Fibroblast of peridontal ligament (primary cell): ENCODE data around the gene SCUBE1.
"Not testable (repeated sequence)": the region's sequence is repeated elsewhere in the genome, so short reads cannot be mapped to it uniquely, and the experiment has no call there.

Source experiments
- DNase-seq: peaks from one replicate; pipeline ENCODE4 v3.0.0-alpha.2; 2010; ENCODE audit errors: extremely low read depth

SCUBE1 gene

GRCh38 chr22:43301866-43302265 lies 41.3 kb downstream of the SCUBE1 start:
- no peak for DNase-seq

GRCh38 chr22:43300891-43301676 lies 42.1 kb downstream of the SCUBE1 start:
- no peak for DNase-seq

GRCh38 chr22:43299736-43300135 lies 43.4 kb downstream of the SCUBE1 start:
- DNase-seq = no peak

GRCh38 chr22:43298062-43298801 lies 44.9 kb downstream of the SCUBE1 start:
- DNase-seq = peak; percentile 42

GRCh38 chr22:43297270-43298061 lies 45.7 kb downstream of the SCUBE1 start:
- DNase-seq = no peak

- no peak for DNase-seq
Observed at GRCh38 chr22:43296276-43296902, 46.8 kb downstream of the SCUBE1 start.

- no peak for DNase-seq
Observed at GRCh38 chr22:43295660-43296059, 47.5 kb downstream of the SCUBE1 start.

GRCh38 chr22:43295173-43295572 lies 48.0 kb downstream of the SCUBE1 start:
- DNase-seq = no peak

- DNase-seq = no peak
Observed at GRCh38 chr22:43293655-43294392, 49.3 kb downstream of the SCUBE1 start.

GRCh38 chr22:43293259-43293654 lies 49.9 kb downstream of the SCUBE1 start:
- no peak for DNase-seq

GRCh38 chr22:43292630-43293018 lies 50.5 kb downstream of the SCUBE1 start:
- no peak for DNase-seq

GRCh38 chr22:43291381-43291780 lies 51.8 kb downstream of the SCUBE1 start:
- DNase-seq = no peak

GRCh38 chr22:43289976-43290721 lies 53.0 kb downstream of the SCUBE1 start:
- DNase-seq = no peak

- DNase-seq = peak; percentile 13
Observed at GRCh38 chr22:43289531-43289963, 53.6 kb downstream of the SCUBE1 start.

GRCh38 chr22:43288807-43289420 lies 54.3 kb downstream of the SCUBE1 start:
- no peak for DNase-seq

GRCh38 chr22:43288378-43288777 lies 54.8 kb downstream of the SCUBE1 start:
- no peak for DNase-seq

GRCh38 chr22:43287441-43287840 lies 55.7 kb downstream of the SCUBE1 start:
- DNase-seq = no peak

- DNase-seq = no peak
Observed at GRCh38 chr22:43281394-43281793, 61.8 kb downstream of the SCUBE1 start.

- DNase-seq = not testable (repeated sequence)
Observed at GRCh38 chr22:43280523-43280886, 62.7 kb downstream of the SCUBE1 start.
